Measurements from ENCODE around the gene NUDT14.

NUDT14 gene

DNA sequence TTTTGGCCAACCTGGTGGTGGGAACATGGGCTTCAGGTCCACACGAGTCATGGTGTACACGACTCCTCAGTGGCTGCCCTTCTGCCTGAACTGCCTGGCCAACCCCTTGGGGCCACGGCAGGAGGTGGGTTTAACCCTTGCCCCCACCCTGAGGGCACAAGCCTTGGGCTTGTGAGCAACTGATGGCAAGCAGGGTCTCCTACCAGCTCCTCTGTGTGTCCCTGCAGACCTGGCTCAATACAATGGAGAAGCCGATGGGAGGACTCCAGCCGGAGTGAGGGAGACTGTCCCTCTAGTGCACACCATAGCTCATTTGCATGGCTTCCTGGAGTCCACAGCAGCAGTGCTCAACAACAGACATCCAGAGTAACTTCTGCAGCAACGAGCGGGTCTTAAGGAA lies 40.5 kb downstream of the NUDT14 start:
- Histone ChIP-seq H3K4me1 (no peaks in the 10 kb centered on the region), H3K27me3 (no peaks in the 10 kb centered on the region), H3K4me3 (ENCODE audit: low read depth, low read length) (no peak overlapping the region), H3K36me3 (no peaks in the 10 kb centered on the region), H3K9me3 (no peaks in the 10 kb centered on the region; the same call in 1 of the 2 replicates)
- no peak for DNase-seq
- TF ChIP-seq CTCF (IDR thresholded peaks at IDR 0.05; ENCODE audit: low read depth, low read length) = no peak

GRCh38 chr14:105139831-105140239 lies 41.3 kb downstream of the NUDT14 start:
- no peak for DNase-seq
- Histone ChIP-seq H3K9me3 (no peaks in the 10 kb centered on the region; the same call in 1 of the 2 replicates), H3K4me1 (no peaks in the 10 kb centered on the region), H3K27me3 (no peaks in the 10 kb centered on the region), H3K4me3 (ENCODE audit: low read depth, low read length) (no peak overlapping the region), H3K36me3 (no peaks in the 10 kb centered on the region)
- TF ChIP-seq CTCF (IDR thresholded peaks at IDR 0.05; ENCODE audit: low read depth, low read length) = no peak

DNA sequence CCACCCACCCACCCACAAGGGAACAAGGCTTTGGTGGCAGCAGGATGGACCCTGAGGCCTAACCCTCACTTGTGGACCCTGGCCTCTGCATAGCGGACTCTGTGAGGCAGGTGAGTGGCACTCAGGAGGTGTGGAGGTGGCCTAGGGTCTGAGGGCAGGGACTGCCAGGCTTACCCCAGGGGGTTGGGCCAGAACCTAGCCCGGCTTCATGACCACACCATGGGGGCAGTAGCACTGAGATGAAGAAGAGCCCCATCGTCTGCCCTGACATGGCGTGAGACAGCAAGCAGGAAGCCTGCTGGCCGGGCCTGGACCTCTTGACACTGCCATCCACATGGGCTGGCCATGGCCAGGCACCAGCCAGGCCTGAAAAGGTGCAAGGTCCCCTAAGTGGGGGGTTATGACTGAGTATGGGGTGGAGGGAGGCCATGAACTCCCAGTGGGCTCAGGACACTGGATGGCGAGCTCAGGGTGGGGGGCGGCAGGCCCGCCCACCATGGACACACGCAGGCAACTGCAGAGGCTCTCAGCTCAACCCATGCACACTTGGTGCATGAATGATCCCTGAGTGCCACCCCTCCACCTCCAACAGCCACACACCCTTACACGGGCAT lies 41.8 kb downstream of the NUDT14 start:
- no peak for TF ChIP-seq CTCF (IDR thresholded peaks at IDR 0.05; ENCODE audit: low read depth, low read length)
- Histone ChIP-seq H3K4me3 (ENCODE audit: low read depth, low read length) (no peak overlapping the region), H3K36me3 (no peaks in the 10 kb centered on the region), H3K9me3 (no peaks in the 10 kb centered on the region; the same call in 1 of the 2 replicates), H3K4me1 (no peaks in the 10 kb centered on the region), H3K27me3 (no peaks in the 10 kb centered on the region)
- no peak for DNase-seq

GRCh38 chr14:105138551-105139111 lies 42.5 kb downstream of the NUDT14 start:
- Histone ChIP-seq H3K9me3 (no peaks in the 10 kb centered on the region; the same call in 1 of the 2 replicates), H3K4me1 (no peaks in the 10 kb centered on the region), H3K27me3 (peaks cover 4% of the 10 kb centered on the region; the same call in 1 of the 2 replicates), H3K36me3 (no peaks in the 10 kb centered on the region), H3K4me3 (ENCODE audit: low read depth, low read length) (no peak overlapping the region)
- DNase-seq = no peak
- TF ChIP-seq CTCF (IDR thresholded peaks at IDR 0.05; ENCODE audit: low read depth, low read length) = no peak

DNA sequence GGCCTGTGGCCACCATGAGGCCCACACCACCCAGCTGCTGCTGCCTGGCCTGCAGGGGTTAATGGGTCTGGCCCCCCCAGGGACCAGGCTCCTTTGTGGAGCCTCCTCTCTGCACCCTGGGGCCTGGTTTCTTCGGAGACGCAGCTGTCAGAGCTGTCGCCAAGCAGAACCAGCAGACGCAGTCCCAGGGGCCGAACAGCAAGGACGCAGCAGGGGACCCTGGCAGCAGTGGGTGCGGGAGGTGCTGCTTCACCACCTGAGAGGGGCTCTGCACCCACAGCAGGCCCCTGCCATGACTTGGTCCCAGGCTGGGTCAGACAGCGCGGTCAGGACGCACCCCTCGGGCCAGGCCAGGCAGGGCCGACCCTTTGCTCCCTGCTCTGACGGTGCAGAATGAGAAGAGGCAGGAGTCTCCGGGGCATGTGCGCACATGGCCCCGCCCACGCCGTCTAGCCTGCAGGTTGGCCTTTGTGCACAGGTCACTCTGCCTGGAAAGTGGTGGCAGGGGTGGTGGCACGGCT lies 43.0 kb downstream of the NUDT14 start:
- H3K9me3 ChIP-seq = no peaks in the 10 kb centered on the region; the same call in 1 of the 2 replicates
- DNase-seq = no peak
- no peaks in the 10 kb centered on the region for H3K36me3 ChIP-seq
- TF ChIP-seq CTCF (IDR thresholded peaks at IDR 0.05; ENCODE audit: low read depth, low read length) = no peak
- H3K4me1 ChIP-seq = no peaks in the 10 kb centered on the region
- H3K4me3 ChIP-seq (ENCODE audit: low read depth, low read length) = no peak overlapping the region
- peaks cover 8% of the 10 kb centered on the region; the same call in 1 of the 2 replicates for H3K27me3 ChIP-seq

- Histone ChIP-seq H3K4me1 (no peaks in the 10 kb centered on the region), H3K27me3 (peaks cover 10% of the 10 kb centered on the region; the same call in 1 of the 2 replicates), H3K9me3 (no peaks in the 10 kb centered on the region; the same call in 1 of the 2 replicates), H3K36me3 (no peaks in the 10 kb centered on the region), H3K4me3 (ENCODE audit: low read depth, low read length) (no peak overlapping the region)
- DNase-seq = no peak
- TF ChIP-seq CTCF (IDR thresholded peaks at IDR 0.05; ENCODE audit: low read depth, low read length) = no peak
These were observed 43.6 kb downstream of the NUDT14 start for GRCh38 chr14:105137481-105138020.
